Activated T-cell treated with anti-CD3 and anti-CD28 coated beads for 24 hours (primary cell): ENCODE measurements around the gene ARHGEF11.
"Not testable (repeated sequence)": the region's sequence is repeated elsewhere in the genome, so short reads cannot be mapped to it uniquely, and the experiment has no call there.

Source experiments
- DNase-seq: peaks from one replicate; pipeline ENCODE4 v3.0.0-alpha.2; 2020; ENCODE audit warnings: low read depth

ARHGEF11 gene

DNA sequence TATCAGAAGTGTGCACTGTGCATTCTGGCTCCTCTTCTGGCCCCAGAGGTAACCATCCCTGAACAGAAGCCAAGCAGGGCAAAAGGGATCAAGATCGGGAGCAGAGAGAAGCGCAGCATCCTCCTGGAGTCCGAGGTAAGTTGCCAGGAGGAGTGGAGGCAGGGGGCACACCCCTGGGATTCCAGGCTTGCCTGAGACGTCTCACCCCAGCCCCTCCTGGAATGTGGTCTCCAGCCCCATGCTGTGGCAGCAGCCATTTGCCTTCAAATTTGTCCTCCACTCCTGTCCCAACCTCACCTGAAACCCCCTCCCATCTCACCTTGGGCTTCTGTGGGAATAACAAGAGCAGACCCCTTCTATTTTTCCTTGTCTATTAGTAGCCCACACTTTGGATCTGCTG lies 115.1 kb downstream of the ARHGEF11 start:
- no peak for DNase-seq

DNA sequence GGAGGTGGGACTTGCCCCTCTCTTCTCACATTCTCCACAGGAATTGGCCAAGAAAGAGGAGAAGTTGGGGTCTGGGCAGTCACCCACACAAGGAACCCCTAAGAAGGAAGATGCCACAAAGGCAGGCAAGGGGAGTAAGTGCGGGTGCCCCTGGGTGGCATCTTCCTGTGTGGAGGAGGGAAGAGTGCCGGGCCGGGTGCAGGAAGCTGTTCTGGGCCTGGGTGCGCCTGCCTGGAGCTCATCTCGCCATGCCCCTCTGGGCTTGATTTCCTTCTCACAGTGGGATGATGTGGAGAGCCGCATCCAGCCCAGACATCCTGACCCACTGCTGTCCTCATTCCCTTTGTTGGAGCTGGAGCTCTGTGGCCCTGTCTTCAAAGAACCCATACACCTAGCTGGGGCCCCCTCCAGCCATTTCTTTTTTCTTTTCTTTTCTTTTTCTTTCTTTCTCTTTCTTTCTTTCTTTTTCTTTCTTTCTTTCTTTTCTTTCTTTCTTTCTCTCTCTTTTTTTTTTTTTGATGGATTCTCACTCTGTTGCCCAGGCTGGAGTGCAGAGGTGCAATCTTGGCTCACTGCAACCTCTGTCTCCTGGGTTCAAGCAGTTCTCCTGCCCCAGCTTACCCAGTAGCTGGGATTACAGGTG lies 115.8 kb downstream of the ARHGEF11 start:
- DNase-seq = no peak

GRCh38 chr1:156928043-156928602 lies 117.4 kb downstream of the ARHGEF11 start:
- DNase-seq = no peak

GRCh38 chr1:156927215-156928042 lies 118.1 kb downstream of the ARHGEF11 start:
- peak; percentile 57 for DNase-seq

DNA sequence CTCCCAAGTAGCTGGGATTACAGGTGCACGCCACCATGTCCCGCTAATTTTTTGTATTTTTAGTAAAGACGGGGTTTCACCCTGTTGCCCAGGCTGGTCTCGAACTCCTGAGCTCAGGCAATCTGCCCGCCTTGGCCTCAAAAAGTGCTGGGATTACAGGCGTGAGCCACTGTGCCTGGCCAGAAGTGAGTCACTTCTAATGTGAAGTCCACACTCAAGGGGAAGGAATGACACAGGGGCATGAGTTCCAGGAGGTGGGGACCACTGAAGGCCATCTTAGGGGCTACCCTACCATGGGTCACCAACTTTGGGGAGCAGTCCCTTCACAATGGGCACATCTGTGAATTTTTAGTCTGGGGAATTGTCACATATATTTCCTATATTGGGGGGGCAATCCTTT lies 118.8 kb downstream of the ARHGEF11 start:
- DNase-seq = not testable (repeated sequence)

DNA sequence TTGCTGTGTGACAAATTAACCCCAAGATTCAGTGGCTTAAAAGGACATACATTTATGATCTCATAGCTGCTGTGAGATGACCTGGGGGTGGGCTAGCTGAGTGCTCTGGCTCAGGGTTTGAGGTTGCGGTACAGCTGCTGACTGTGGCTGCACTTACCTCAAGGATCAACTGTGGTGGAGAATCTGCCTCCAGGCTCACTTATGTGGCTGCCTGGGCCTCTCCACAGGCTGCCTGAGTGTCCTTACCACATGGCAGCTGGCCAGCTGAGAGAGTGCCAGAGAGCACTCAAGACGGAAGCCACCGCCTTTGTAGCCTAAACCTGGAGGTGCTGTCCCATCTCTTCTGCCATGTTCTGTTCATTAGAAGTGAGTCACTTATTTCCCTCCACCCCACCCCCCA lies 119.4 kb downstream of the ARHGEF11 start:
- peak; percentile 13 for DNase-seq

GRCh38 chr1:156925154-156926010 lies 120.2 kb downstream of the ARHGEF11 start:
- no peak for DNase-seq

- DNase-seq = no peak
Observed at GRCh38 chr1:156924478-156925153, 120.9 kb downstream of the ARHGEF11 start.

GRCh38 chr1:156923670-156924477 lies 121.7 kb downstream of the ARHGEF11 start:
- no peak for DNase-seq

DNA sequence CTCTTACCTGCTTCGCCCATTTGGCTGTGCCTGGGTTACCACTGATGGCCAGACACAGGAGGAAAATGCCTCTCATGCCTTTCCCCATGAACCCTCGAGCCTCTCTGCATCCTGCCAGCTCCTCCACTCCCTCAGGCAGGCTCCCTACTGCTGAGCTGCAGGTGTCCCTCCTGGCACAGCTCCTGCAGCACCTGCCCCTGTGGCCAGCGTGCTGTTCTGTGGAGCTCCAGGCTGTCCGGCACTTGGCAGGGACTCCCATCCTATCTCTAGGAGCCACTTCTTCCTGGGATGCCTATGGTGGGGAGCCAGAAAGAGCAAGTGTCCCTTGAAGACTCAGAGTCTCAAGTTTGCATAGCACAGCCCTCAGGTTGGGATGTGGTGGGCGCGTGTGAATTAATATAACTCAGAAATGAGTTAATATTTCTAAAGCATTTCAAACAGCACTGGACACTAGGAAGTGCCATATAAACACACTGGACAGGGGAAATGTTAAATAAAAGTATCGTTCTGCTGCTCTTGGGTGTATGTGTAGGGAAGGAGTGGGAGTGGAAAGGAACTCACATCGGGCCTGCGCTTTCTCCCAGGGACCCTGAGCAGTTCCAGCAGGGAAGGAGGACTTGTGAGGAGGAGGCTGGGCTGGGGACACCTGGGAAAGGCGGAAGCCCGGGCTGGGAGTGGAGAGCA lies 122.4 kb downstream of the ARHGEF11 start:
- no peak for DNase-seq

- no peak for DNase-seq
Observed at GRCh38 chr1:156921053-156921529, 124.5 kb downstream of the ARHGEF11 start.

GRCh38 chr1:156920233-156921052 lies 125.1 kb downstream of the ARHGEF11 start, which contains the start of gene LRRC71:
Gene LRRC71, plus strand, starts transcription at chr1:156920632. Its CDS starts 172 bp downstream, at chr1:156920804.
- peak; percentile 58 for DNase-seq

DNA sequence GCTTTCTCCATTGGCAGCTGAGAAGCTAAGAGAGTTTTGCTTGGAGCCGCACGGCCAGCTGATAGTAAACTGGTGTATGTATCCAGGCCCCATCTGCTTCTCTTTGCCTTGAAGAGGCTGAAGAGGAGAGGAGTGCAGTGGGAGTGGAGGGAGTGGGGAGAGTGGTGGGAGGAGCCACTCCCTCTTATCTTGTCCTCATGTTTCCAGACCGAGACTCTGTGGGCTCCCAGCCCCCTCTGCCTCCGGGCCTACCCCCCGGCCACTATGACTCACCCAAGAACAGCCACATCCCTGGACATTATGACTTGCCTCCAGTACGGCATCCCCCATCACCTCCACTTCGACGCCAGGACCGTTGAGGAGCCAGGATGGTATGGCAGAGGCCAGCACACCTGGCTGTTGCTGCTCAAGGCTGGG lies 131.1 kb downstream of the ARHGEF11 start:
- no peak for DNase-seq

- no peak for DNase-seq
Observed at GRCh38 chr1:156913809-156914387, 131.6 kb downstream of the ARHGEF11 start.

DNA sequence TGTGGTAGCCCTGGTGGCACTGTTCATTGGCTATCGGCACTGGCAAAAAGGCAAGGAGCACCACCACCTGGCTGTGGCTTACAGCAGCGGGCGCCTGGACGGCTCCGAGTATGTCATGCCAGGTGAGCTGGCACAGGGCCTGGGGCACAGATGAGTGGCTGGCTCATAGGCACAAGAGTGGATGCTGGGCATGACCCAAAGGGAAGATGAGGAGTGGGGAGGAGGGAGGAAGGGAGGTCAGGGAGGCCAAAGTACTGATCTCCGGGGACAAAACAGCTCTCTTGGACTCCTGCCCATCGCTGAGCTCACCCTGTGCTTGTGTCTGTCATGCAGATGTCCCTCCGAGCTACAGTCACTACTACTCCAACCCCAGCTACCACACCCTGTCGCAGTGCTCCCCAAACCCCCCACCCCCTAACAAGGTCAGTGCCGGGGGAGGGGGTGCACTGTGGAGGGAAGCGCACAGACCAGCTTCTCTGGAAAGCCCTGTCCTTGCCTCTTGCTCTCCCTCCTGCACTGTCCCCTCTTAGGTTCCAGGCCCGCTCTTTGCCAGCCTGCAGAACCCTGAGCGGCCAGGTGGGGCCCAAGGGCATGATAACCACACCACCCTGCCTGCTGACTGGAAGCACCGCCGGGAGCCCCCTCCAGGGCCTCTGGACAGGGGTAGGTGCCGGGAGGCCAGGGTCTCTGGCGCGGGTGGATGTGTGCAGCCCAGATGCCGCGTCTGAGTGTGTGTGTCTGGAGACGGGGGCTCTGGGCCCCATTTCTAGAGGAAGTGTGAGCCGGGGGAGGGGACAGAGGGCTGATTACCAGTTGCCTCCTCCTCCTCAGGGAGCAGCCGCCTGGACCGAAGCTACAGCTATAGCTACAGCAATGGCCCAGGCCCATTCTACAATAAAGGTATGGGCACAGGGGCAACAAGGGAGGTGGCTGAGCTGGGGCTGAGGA lies 132.4 kb downstream of the ARHGEF11 start:
- no peak for DNase-seq

GRCh38 chr1:156912310-156912709 lies 133.2 kb downstream of the ARHGEF11 start:
- DNase-seq = no peak

- no peak for DNase-seq
Observed at GRCh38 chr1:156911577-156912298, 133.8 kb downstream of the ARHGEF11 start.
